PC-3 (cell line): ENCODE measurements around the gene MADCAM1. TPM values are rescaled to one million over a fixed set of nuclear protein-coding genes. Genes with fewer than 3 reads are reported as not detected.

Experiments used
- ATAC-seq: fragments of 200-7000 bp; cut with Tn5 transposase; 2 replicates; pipeline ENCODE4 v1.9.1; 2020; ENCODE audit warnings: mild to moderate bottlenecking, moderate library complexity
- BruUV-seq: library from RNA; stranded (reverse); fragments of 400-500 nt; replicated peaks from 2 replicates; lab custom pipeline; 2021; lab: Mats Ljungman, UMichigan
- CTCF ChIA-PET: fragments of 300-600 bp; sonication (Branson Sonifier 250); formaldehyde crosslinking; loops from one replicate; lab custom pipeline; 2022; ENCODE audit warnings: antibody characterized with exemption; lab: Charles Lee
- POLR2A ChIA-PET: fragments of 300-600 bp; sonication (Branson Sonifier 250); formaldehyde crosslinking; loops from one replicate; lab custom pipeline; 2022; ENCODE audit warnings: antibody characterized with exemption; ENCODE audit not compliant: unreplicated experiment; lab: Charles Lee
- DNase-seq: peaks from one replicate; pipeline ENCODE4 v3.0.0-alpha.2; 2015
- H2AFZ ChIP-seq: fragments of 300-600 bp; sonication (generic); 2 replicates; pipeline ENCODE4 v1.6.0; 2016; ENCODE audit warnings: antibody characterized with exemption, low read length
- H3F3A ChIP-seq: fragments of 300-600 bp; sonication (generic); one replicate; pipeline ENCODE4 v1.6.0; 2017; ENCODE audit warnings: antibody characterized with exemption, low read length, control low read depth, mild to moderate bottlenecking; ENCODE audit not compliant: unreplicated experiment
- H3K27ac ChIP-seq: fragments of 300-600 bp; sonication (generic); 2 replicates; pipeline ENCODE4 v1.5.1; 2016; ENCODE audit warnings: mild to moderate bottlenecking, low read length
- H3K27me3 ChIP-seq: fragments of 300-600 bp; sonication (generic); 2 replicates; pipeline ENCODE4 v1.6.1; 2016; ENCODE audit warnings: low read length, mixed read lengths
- H3K36me3 ChIP-seq: fragments of 300-600 bp; sonication (generic); 2 replicates; pipeline ENCODE4 v1.6.1; 2016; ENCODE audit warnings: low read depth, mixed run types, low read length, mixed read lengths
- H3K4me1 ChIP-seq: fragments of 300-600 bp; sonication (generic); 2 replicates; pipeline ENCODE4 v1.5.1; 2016; ENCODE audit warnings: low read length; ENCODE audit not compliant: insufficient read depth
- H3K4me2 ChIP-seq: fragments of 300-600 bp; sonication (generic); 2 replicates; pipeline ENCODE4 v1.6.0; 2016; ENCODE audit warnings: low read length
- H3K4me3 ChIP-seq: fragments of 300-600 bp; sonication (generic); 2 replicates; pipeline ENCODE4 v1.5.1; 2016; ENCODE audit warnings: mild to moderate bottlenecking, low read length, mixed read lengths
- H3K79me2 ChIP-seq: fragments of 300-600 bp; sonication (generic); 2 replicates; pipeline ENCODE4 v1.6.1; 2017; ENCODE audit warnings: low read length, mixed read lengths
- H3K9ac ChIP-seq: fragments of 300-600 bp; sonication (generic); 2 replicates; pipeline ENCODE4 v1.6.0; 2016; ENCODE audit warnings: mild to moderate bottlenecking, low read length
- H3K9me2 ChIP-seq: fragments of 300-600 bp; sonication (generic); replicated peaks from 2 replicates; pipeline ENCODE4 v1.6.1; 2016; ENCODE audit warnings: mixed run types, low read length, mixed read lengths
- H3K9me3 ChIP-seq: fragments of 300-600 bp; sonication (generic); 2 replicates; pipeline ENCODE4 v1.6.1; 2016; ENCODE audit warnings: low read length, mixed read lengths
- H4K20me1 ChIP-seq: fragments of 300-600 bp; sonication (generic); 2 replicates; pipeline ENCODE4 v1.6.1; 2016; ENCODE audit warnings: low read length, mixed read lengths
- CTCF ChIP-seq: fragments of 300-600 bp; sonication (generic); conservative IDR thresholded peaks from 2 replicates; pipeline ENCODE4 v1.5.1; 2017; ENCODE audit warnings: antibody characterized with exemption, low read depth, mild to moderate bottlenecking, low read length
- EZH2 ChIP-seq: fragments of 300-600 bp; sonication (generic); IDR thresholded peaks from one replicate; pipeline ENCODE4 v1.6.1; 2017; ENCODE audit warnings: antibody characterized with exemption, mild to moderate bottlenecking, low read length; ENCODE audit not compliant: unreplicated experiment
- EZH2phosphoT487 ChIP-seq: fragments of 300-600 bp; sonication (generic); IDR thresholded peaks from 2 replicates; pipeline ENCODE4 v1.6.1; 2018; ENCODE audit warnings: mild to moderate bottlenecking, antibody characterized with exemption, low read length, borderline replicate concordance
- intact Hi-C: fragments of 100-400 bp; cut with micrococcal nuclease; formaldehyde crosslinking; loops from 2 replicates; pipeline ENCODE4 v1.9.0; 2023
- total RNA-seq: library from RNA; depleted of rRNA; stranded (reverse); fragments of >200 nt; gene quantifications from 2 replicates; pipeline ENCODE4 v1.2.3, GENCODE V29; 2014

Gene MADCAM1
- total RNA-seq, 1 experiment from 2014 or later = 0.11 TPM

DNA sequence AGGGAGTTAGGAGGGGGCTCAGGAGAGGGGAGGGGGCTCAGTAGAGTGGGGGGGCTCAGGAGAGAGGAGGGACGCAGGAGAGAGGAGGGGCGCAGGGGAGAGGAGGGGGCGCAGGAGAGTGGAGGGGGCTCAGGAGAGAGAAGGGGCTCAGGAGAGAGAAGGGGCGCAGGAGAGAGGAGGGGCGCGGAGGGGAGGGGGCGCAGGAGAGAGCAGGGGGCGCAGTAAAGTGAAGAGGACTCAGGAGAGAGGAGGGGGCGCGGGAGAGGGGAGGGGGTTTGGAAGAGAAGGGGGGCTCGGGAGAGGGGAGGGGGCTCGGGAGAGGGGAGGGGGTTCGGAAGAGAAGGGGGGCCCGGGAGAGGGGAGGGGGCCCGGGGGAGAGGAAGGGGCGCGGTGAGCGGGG is 700 bp downstream of the MADCAM1 start:
- no peak overlapping the region for H3K27ac ChIP-seq
- H3K27me3 ChIP-seq = no peaks in the 10 kb centered on the region
- H3F3A ChIP-seq = no peaks in the 10 kb centered on the region
- H2AFZ ChIP-seq = no peak overlapping the region
- TF ChIP-seq EZH2phosphoT487 (no peak), CTCF (no peak), EZH2 (no peak)
- no peaks in the 10 kb centered on the region for H4K20me1 ChIP-seq
- no peak for DNase-seq
- ATAC-seq = no peak
- H3K79me2 ChIP-seq = no peaks in the 10 kb centered on the region
- H3K4me2 ChIP-seq = no peak overlapping the region
- no peaks in the 10 kb centered on the region for H3K36me3 ChIP-seq
- ChIA-PET POLR2A (no interaction called here), CTCF (no interaction called here)
- H3K9ac ChIP-seq = no peak overlapping the region
- no peaks in the 10 kb centered on the region for H3K4me1 ChIP-seq
- H3K4me3 ChIP-seq = no peak overlapping the region
- intact Hi-C loops = no loop called here
- no TSS peak for BruUV-seq
- H3K9me2 ChIP-seq = no peaks in the 10 kb centered on the region
- H3K9me3 ChIP-seq = no peaks in the 10 kb centered on the region

GRCh38 chr19:497491-497868 is 1.2 kb downstream of the MADCAM1 start:
- no peak overlapping the region for H3K9ac ChIP-seq
- BruUV-seq = no TSS peak
- ATAC-seq = no peak
- no peaks in the 10 kb centered on the region for H3K4me1 ChIP-seq
- no peak overlapping the region for H3K27ac ChIP-seq
- H3K9me2 ChIP-seq = no peaks in the 10 kb centered on the region
- no peaks in the 10 kb centered on the region for H3K27me3 ChIP-seq
- DNase-seq = no peak
- H2AFZ ChIP-seq = no peak overlapping the region
- H3K4me2 ChIP-seq = no peak overlapping the region
- no peak overlapping the region for H3K4me3 ChIP-seq
- no peaks in the 10 kb centered on the region for H3K79me2 ChIP-seq
- ChIA-PET POLR2A (no interaction called here), CTCF (interaction anchor here (0.9 kb wide), 1 partner anchor 9 kb away, joined by 4 read pairs; no protein-coding TSS in a partner anchor)
- H3F3A ChIP-seq = no peaks in the 10 kb centered on the region
- no peaks in the 10 kb centered on the region for H3K9me3 ChIP-seq
- no peaks in the 10 kb centered on the region for H3K36me3 ChIP-seq
- intact Hi-C loops = no loop called here
- no peaks in the 10 kb centered on the region for H4K20me1 ChIP-seq
- TF ChIP-seq EZH2 (no peak), CTCF (no peak), EZH2phosphoT487 (no peak)

- Histone ChIP-seq H3K4me2 (no peak overlapping the region), H3K4me1 (no peaks in the 10 kb centered on the region), H3F3A (no peaks in the 10 kb centered on the region), H3K79me2 (no peaks in the 10 kb centered on the region), H3K9ac (no peak overlapping the region), H3K9me2 (no peaks in the 10 kb centered on the region), H3K4me3 (no peak overlapping the region), H2AFZ (no peak overlapping the region), H3K36me3 (no peaks in the 10 kb centered on the region), H3K27me3 (no peaks in the 10 kb centered on the region), H3K9me3 (no peaks in the 10 kb centered on the region), H4K20me1 (no peaks in the 10 kb centered on the region), H3K27ac (no peak overlapping the region)
- POLR2A ChIA-PET = no interaction called here
- TF ChIP-seq EZH2phosphoT487 (no peak), CTCF (no peak), EZH2 (no peak)
- DNase-seq (no peak), ATAC-seq (peak; percentile 46)
- intact Hi-C loops = no loop called here
- BruUV-seq = no TSS peak
- CTCF ChIA-PET = interaction anchor here (0.9 kb wide), 1 partner anchor 9 kb away, joined by 4 read pairs; no protein-coding TSS in a partner anchor
Observed at GRCh38 chr19:497869-498510, 1.7 kb downstream of the MADCAM1 start.
